Motor neuron (in vitro differentiated cells): ENCODE data around the gene CRY2. TPM values are rescaled to one million over a fixed set of nuclear protein-coding genes. Genes with fewer than 3 reads are reported as not detected.
"Not testable (repeated sequence)": the region's sequence is repeated elsewhere in the genome, so short reads cannot be mapped to it uniquely, and the experiment has no call there.

Experiments
- ATAC-seq, 8 experiments: fragments of 200-7000 bp; cut with Tn5 transposase; replicated peaks in 6 of 8; 2 replicates each; pipeline ENCODE4 v1.8.0; 2021; ENCODE audit warnings: mild to moderate bottlenecking in 8 of 8, moderate library complexity in 8 of 8
- H3K27ac ChIP-seq, 2 donors: fragments of 250-450 bp; sonication (Bioruptor Pico); 2 replicates each; pipeline ENCODE4 v1.9.0; 2021; ENCODE audit warnings: antibody characterized with exemption in 2 of 2, mild to moderate bottlenecking in 2 of 2, moderate library complexity in 1 of 2
- H3K4me1 ChIP-seq, 2 donors: fragments of 250-450 bp; sonication (Bioruptor Pico); replicated peaks in 1 of 2; 2 replicates each; pipeline ENCODE4 v1.6.1; 2021; ENCODE audit warnings: antibody characterized with exemption in 2 of 2, mild to moderate bottlenecking in 2 of 2, moderate library complexity in 1 of 2
- H3K4me3 ChIP-seq, 5 donors: fragments of 250-450 bp; sonication (Bioruptor Pico); 2 replicates each; pipeline ENCODE4 v1.9.0; 2021; ENCODE audit warnings: antibody characterized with exemption in 5 of 5, mild to moderate bottlenecking in 5 of 5, moderate library complexity in 4 of 5
- WGBS, 10 experiments: fragments of 450-650 bp; shearing (Covaris generic); methylation state at CpG; one replicate each; pipeline ENCODE4 v1.0.0; 2022; 5-methylcytosine and 5-hydroxymethylcytosine counted together
- in situ Hi-C, 9 experiments: fragments of 400-800 bp; cut with MboI; loops; one replicate each; pipeline ENCODE4 v1.15.0; 2021; ENCODE audit warnings: low sequenced_read_pairs in 9 of 9, low pct_unique_long_range_greater_than_20kb in 2 of 9; ENCODE audit not compliant: unreplicated experiment in 9 of 9
- total RNA-seq, 8 experiments: library from RNA; unstranded; fragments of 300-600 nt; gene quantifications; 2 replicates each; pipeline versions ENCODE4 v1.2.3 to v1.2.4, GENCODE V29; 2022

The CRY2 gene
- total RNA-seq, 8 experiments from 2014 or later = 11.3 to 35.7 (median 22.3) TPM

DNA sequence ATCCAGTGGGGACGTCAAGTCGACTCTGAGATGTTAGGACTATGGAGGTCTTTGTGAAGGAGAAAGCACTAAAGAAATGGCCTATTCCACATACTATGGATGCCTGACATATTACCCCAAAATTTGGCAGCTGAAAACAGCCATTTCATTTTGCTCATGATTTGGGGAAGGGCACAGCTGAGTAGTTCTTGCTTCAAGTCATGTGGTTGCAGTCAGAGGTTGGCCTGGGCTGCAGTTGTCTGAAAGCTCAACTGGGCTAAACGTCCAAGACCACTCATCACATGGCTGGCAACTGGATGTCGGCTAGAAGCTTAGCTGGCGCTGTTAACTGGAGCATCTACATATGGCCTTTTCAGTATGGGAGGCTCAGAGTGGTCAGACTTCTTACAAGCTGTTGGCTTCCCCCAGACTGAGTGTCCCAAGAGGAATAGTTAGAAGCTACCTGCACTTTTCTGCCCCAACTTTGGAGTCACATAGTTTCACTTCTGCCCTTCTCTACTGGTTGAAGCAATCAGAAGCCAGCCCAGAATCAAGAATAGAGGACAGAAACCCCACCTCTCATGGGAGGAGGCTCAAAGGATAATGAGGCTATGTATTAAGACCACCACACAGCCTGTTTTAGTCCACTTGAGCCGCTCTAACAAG, 28.2 kb upstream of the CRY2 start:
- 27 to 88% (median 79%) methylated on average over 1 to 6 of the region's 6 CpGs; no CpG with 5 or more reads in 2 of the 10 experiments for WGBS, 10 experiments
- in situ Hi-C loops = no loop called here

DNA sequence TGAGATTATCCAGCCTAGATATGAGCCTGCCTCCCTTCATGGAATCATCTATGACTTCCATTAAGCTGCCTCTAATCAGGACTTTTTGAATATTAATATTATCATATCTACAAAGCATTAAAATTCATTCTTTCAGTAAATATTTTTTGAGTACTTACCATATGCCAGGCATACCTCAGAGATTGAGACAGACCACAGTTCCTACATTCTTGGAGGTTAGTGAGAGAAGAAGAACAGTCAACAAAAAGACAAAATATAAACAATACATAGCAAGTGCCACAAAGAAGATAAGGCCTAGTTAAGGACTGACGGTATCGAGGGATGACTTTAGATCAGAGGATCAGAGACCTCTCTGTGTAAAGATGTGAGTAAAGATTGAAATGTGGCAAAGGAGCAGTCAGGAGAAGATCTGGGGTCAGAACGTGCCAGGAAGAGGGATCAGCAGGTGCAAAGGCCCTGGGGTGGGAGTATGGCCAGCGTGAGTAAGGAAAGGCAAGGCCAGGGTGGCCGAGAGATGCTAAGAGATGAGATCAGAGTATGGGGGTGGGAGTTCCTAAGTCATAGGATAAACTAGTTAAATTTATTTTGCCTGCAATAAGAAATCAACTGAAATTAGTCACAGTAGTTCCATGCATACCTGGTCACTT, 26.9 kb upstream of the CRY2 start:
- WGBS, 10 experiments = 79 to 100% (median 90%) methylated on average over 2 to 5 of the region's 5 CpGs; no CpG with 5 or more reads in 1 of the 10 experiments
- no peak for ATAC-seq
- in situ Hi-C loops = no loop called here

More for the DNA sequence above, 28.2 kb upstream of the CRY2 start:
- no peaks in the 10 kb centered on the region for H3K4me1 ChIP-seq
- H3K27ac ChIP-seq = no peak overlapping the region
- ATAC-seq = no peak
- no peak overlapping the region for H3K4me3 ChIP-seq

DNA sequence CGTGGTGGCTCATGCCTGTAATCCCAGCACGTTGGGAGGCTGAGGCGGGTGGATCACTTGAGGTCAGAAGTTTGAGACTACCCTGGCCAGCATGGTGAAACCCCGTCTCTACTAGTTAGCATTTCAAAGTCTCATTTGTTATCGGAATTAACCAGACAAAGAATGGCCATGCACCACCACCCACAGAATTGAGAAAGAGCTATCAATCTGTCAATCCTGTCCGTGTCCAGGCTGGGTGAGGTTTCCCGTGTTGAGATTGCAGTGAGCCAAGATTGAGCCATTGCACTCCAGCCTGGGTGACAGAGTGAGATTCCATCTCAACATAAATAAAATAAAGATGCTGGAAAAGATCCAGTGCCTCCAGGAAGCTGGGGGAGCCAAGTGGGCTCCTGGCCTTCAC, 20.8 kb upstream of the CRY2 start:
- H3K4me1 ChIP-seq, H3K4me3 ChIP-seq, H3K27ac ChIP-seq, in situ Hi-C loops: not testable (repeated sequence)
- peak in 5 of 8 experiments; percentile 12 to 77 (median 43) for ATAC-seq
- WGBS, 10 experiments = 0 to 41% (median 20%) methylated on average over 1 to 6 of the region's 7 CpGs; no CpG with 5 or more reads in 4 of the 10 experiments

More for the DNA sequence above, 26.9 kb upstream of the CRY2 start:
- Histone ChIP-seq H3K27ac (no peak overlapping the region), H3K4me3 (no peak overlapping the region), H3K4me1 (no peaks in the 10 kb centered on the region)

DNA sequence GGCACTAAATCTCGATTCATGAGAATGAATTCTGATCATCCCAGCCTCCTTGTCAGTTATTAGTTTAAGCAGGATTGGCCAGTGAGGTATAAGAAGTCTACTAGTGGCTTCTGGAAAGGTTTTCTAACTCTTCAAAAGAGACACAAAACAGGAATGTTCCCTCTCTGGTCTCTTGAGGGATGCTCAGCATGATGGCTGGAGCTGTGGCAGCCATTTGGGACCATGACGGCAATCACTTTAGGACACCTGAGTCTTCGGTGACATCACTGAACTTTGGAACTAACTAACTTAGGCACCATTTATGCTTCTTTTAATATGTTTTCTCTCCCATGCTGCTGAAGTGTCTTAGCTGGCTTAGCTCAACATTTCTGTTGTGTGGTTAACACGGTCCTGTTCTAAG, 20.2 kb upstream of the CRY2 start:
- Histone ChIP-seq H3K27ac (no peak overlapping the region), H3K4me3 (no peak overlapping the region), H3K4me1 (no peaks in the 10 kb centered on the region)
- ATAC-seq = no peak
- in situ Hi-C loops = no loop called here
- 10 to 93% (median 81%) methylated on average over 1 to 4 of the region's 4 CpGs; no CpG with 5 or more reads in 2 of the 10 experiments for WGBS, 10 experiments

DNA sequence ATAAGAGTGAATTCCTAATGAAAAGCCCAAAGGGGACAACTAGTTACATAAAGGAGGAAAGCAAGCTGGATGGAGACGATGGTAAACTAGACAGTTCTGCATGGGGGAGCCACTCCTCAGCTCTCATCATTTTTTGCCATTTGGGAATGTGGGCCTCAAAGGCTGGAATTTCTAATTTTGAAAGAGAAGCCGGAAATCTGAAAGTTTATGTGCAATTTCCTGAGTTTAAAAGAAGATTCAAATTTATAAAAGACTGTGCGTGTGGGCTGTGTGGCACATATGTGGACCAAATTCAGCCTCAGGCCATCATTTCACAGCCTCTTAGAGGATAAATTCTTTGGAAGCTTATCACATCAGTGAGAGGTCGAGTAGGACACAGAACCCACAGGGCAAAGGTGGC, 18.3 kb upstream of the CRY2 start:
- in situ Hi-C loops = no loop called here
- no peak overlapping the region for H3K4me3 ChIP-seq
- H3K27ac ChIP-seq = no peak overlapping the region
- WGBS, 10 experiments = 0 to 85% (median 54%) methylated on average over 1 to 4 of the region's 4 CpGs; no CpG with 5 or more reads in 2 of the 10 experiments
- no peak for ATAC-seq
- no peaks in the 10 kb centered on the region for H3K4me1 ChIP-seq

DNA sequence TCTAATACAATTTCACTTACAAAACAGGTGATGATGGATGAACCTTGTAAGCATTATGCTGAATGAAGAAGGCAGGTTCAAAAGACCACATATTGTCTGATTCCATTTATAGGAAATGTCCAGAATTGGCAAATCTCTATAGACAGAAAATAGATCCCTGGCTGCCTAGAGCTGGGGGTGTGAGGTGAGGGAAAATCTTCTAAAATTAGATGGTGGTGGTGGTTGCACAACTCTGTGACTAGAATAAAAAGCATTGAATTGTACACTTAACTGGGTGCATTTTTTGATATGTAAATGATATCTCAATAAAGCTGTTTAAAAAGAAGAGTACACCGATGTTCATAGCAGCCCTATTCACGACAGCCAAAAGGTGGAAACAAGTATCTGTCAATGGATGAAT, 16.7 kb upstream of the CRY2 start:
- WGBS, 10 experiments = 61 to 93% (median 79%) methylated on average over 1 to 2 of the region's 2 CpGs; no CpG with 5 or more reads in 2 of the 10 experiments
- ATAC-seq = no peak
- Histone ChIP-seq H3K4me3 (no peak overlapping the region), H3K27ac (no peak overlapping the region), H3K4me1 (no peaks in the 10 kb centered on the region)
- in situ Hi-C loops = no loop called here

DNA sequence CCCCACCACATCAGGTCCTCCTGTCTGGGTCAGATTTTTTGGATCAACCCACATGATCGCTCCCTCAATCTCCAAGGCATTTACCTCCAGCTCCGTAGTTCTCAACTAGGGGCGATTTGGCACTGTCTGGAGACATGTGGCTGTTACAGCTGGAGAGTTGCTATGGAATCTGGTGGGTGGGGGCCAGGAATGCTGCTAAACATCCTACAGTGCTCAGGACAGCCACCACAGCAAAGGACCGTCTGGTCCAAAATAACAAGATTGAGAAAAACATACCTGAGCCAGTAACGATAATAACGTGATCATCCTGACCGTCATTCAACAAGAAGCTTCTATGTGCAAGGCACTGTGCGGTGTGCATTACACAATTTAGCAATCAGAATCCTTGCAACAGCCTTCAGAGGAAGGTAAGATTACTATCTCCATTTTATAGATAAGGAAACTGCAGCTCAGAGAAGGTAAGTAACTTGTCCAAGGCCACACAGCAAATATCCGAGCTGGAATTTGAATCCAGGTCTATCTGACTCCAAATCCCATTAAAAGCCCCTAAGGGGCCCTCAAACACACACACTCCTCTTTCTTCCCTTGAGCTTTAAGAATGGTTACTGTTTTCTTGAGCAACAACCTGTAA, 14.3 kb upstream of the CRY2 start:
- Histone ChIP-seq H3K4me3 (no peak overlapping the region), H3K4me1 (no peaks in the 10 kb centered on the region), H3K27ac (no peak overlapping the region)
- WGBS, 10 experiments = 15 to 100% (median 82%) methylated on average over 1 to 9 of the region's 9 CpGs
- in situ Hi-C loops = no loop called here
- ATAC-seq = peak in 1 of 8 experiments; percentile 25

DNA sequence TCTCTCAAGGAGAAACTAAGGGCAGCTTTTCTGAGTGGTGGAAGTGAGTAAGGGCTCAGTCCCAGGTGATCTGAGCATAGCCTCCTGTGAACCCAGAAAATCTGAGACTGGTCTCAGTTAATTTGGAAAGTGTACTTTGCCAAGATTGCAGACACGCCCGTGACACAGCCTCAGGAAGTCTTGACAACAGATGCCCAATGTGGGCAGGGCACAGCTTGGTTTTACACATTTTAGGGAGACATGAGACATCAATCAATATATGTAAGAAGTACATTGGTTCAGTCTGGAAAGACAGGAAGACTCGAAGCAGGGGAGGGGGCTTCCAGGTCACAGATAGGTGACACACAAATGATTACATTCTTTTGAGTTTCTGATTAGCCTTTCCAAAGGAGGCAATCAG, 13.5 kb upstream of the CRY2 start:
- in situ Hi-C loops = no loop called here
- no peaks in the 10 kb centered on the region for H3K4me1 ChIP-seq
- no peak overlapping the region for H3K4me3 ChIP-seq
- 0 to 100% (median 82%) methylated on average over 1 to 2 of the region's 3 CpGs; no CpG with 5 or more reads in 6 of the 10 experiments for WGBS, 10 experiments
- no peak for ATAC-seq
- no peak overlapping the region for H3K27ac ChIP-seq

DNA sequence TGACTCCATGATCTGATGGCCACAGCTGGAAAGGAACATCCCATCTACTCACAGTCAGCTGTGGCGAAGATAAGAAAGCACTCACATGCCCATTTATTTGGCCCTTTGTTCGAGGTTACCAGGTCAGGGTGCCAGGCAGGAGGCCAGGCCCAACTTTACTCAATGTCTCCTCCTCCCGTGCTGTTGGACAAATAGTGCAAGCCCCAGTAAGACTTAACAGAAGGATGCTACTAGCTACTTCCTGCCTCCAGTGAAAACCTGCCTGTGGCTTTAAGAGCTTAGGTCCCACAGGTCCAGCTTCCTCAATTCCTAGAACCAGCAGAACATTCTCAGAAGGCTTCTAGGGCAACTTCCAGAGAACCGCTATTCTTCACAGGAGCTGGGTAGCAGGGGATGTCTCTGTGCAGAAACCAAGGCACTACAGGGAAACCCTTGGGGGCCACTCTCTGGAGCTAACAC, 12.9 kb upstream of the CRY2 start:
- 20 to 93% (median 56%) methylated on average over 1 to 4 of the region's 4 CpGs; no CpG with 5 or more reads in 2 of the 10 experiments for WGBS, 10 experiments
- no peak overlapping the region for H3K27ac ChIP-seq
- H3K4me1 ChIP-seq = no peaks in the 10 kb centered on the region
- H3K4me3 ChIP-seq = no peak overlapping the region
- no peak for ATAC-seq
- in situ Hi-C loops = no loop called here

DNA sequence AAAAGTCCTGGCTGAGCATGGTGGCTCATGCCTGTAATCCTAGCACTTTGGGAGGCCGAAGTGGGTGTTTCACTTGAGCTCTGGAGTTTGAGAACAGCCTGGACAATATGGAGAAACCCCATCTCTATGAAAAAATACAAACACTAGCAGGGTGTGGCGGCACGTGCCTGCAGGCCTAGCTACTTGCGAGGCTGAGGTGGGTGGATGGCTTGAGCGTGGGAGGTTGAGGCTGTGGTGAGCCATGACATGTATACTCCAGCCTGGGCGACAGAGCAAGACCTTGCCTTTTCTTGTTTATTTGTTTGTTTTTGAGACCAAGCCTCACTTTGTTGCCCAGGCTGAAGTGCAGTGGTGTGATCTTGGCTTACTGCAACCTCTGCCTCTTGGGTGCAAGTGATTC, 8.1 kb upstream of the CRY2 start:
- ATAC-seq = no peak

DNA sequence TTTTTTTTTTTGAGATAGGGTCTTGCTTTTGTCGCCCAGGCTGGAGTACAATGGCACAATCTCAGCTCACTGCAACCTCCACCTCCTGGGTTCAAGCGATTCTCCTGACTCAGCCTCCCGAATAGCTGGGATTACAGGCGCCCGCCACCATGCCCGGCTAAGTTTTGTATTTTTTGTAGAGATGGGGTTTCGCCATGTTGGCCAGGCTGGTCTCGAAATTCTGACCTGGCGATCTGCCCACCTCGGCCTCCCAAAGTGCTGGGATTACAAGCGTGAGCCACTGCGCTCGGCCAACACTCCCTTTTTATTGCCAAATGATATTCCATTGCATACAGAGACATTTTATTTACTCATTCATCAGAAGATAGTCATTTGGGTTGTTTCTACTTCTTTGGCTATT, 7.0 kb upstream of the CRY2 start:
- H3K4me1 ChIP-seq, in situ Hi-C loops, H3K4me3 ChIP-seq, ATAC-seq, H3K27ac ChIP-seq: not testable (repeated sequence)
- 63 to 90% (median 83%) methylated on average over 1 to 10 of the region's 13 CpGs; no CpG with 5 or more reads in 2 of the 10 experiments for WGBS, 10 experiments

More for the DNA sequence above, 8.1 kb upstream of the CRY2 start:
- in situ Hi-C loops = no loop called here
- 45 to 93% (median 75%) methylated on average over 1 to 6 of the region's 6 CpGs; no CpG with 5 or more reads in 6 of the 10 experiments for WGBS, 10 experiments
- no peak overlapping the region for H3K27ac ChIP-seq
- no peak overlapping the region for H3K4me3 ChIP-seq
- H3K4me1 ChIP-seq = no peaks in the 10 kb centered on the region

DNA sequence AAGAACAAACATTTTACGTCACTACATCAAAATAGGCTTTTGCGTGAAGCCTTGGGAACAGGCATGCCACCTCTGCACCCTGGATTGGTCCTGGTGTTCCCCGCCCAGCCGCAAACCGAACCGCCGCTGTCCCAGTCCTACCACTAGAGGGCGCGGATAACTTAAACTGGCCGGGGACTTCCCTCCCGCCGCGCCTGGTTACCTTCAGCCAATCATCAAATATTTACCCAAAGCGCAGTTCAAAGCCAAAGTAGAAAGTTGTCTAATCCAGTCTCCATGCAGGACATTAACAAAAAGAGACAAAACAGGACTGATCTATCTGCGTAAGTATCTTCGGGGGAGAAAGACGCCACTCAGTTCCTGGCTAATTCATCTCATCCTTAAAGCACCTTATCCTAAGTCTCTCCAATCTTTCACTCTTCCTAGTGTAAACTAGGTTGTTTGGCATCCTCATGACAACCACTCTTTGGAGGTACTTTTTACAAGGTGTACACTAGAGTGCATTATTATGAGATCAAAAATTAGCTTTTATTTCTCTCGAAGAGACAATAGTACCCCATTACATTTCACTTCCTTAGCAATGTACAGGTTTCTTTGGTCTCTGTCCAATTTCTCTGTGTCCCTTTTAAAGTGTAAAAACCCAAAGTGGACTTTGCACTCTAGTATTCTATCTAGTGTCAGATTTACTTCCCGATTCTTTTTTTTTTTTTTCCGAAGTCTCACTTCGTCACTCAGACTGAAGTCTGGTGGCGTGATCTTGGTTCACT, 3.9 kb upstream of the CRY2 start:
- Histone ChIP-seq H3K27ac (no peak overlapping the region), H3K4me3 (no peak overlapping the region), H3K4me1 (no peaks in the 10 kb centered on the region)
- in situ Hi-C loops = no loop called here
- peak in 4 of 8 experiments; percentile 21 to 58 (median 38) for ATAC-seq
- WGBS, 10 experiments = 5 to 68% (median 34%) methylated on average over 4 to 18 of the region's 22 CpGs
